GM18502 (cell line): ENCODE measurements around the gene APOC4.
"Not testable (repeated sequence)": the region's sequence is repeated elsewhere in the genome, so short reads cannot be mapped to it uniquely, and the experiment has no call there.

ENCODE experiments used
- ATAC-seq: cut with Tn5 transposase; IDR thresholded peaks from one replicate; pipeline ENCODE4 v1.9.1; 2021; ENCODE audit warnings: mild to moderate bottlenecking; ENCODE audit not compliant: unreplicated experiment, poor library complexity

The APOC4 gene, protein sequence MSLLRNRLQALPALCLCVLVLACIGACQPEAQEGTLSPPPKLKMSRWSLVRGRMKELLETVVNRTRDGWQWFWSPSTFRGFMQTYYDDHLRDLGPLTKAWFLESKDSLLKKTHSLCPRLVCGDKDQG

DNA sequence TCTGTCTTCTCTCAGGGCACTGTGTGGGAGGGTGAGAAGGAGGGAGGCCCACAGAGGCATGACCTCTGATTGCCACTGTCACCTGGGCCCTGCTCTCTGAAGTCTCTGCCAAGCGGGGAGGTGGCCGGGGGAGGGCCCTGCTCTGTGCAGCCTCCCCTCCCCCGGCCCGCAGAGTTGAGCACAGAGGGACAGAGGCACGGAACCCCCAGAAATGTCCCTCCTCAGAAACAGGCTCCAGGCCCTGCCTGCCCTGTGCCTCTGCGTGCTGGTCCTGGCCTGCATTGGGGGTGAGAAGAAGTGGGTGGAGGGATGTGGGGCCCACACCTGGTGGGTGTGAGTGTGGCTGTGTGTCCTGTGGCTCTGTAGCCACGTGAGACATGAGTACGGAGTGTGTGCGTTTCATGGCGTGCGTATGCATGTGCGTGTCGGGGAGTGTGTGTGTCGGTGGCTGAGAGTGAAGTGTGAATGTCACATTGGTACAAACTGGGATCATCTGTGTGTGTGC lies at the start of gene APOC4:
TSS of gene APOC4 (plus strand) at position 171 of the 505 bp plus-strand sequence. CDS start at position 212, 41 bp downstream.
- ATAC-seq = no peak

DNA sequence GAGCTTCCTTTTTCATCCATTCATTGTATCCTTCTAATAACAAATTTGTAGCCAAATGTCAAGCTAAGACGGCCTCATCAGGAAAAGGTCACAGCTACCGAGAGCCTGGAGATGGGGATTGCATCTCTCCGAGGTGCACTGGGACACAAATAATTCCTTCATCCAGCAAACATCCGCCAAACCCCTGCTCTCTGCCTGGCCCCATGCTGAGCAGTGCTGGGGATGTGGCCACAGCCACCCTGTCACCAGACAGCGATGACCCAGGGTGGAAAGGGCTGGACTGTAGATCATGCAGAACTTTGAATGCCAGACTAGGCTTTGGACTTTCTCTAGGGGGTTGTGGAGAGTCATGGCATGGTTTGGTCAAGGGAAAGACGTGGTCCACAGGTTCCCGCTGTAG lies 49.1 kb upstream of the APOC4 start:
- ATAC-seq = no peak

DNA sequence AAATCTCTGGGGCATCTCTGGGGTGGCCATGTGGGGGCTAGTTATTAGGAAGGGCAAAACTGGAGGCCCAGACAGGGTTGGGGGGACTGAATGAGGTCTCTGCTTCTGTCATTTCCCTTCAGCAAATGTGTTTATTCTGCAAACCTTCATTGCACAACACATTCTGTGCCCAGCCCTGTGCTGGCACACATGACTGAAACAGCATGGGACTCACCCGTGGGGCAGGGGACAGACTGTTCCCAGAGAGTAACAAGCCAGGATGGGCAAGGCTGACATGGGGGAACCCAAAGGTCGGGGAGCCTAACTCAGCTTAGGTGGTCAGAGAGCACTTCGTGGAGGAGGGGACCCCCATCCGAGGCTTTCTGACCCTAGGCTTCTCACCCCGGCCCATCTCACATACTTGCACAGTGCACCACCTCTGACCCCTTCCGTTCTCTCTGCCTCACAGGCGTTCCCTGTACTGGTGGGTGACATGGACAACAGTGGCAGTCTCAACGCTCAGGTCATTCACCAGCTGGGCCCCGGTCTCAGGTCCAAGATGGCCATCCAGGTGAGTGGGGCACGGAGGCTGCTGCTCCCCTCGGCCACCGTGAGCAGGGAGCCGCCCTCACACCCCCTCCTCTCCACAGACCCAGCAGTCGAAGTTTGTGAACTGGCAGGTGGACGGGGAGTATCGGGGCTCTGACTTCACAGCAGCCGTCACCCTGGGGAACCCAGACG lies 48.5 kb upstream of the APOC4 start:
- ATAC-seq = no peak

DNA sequence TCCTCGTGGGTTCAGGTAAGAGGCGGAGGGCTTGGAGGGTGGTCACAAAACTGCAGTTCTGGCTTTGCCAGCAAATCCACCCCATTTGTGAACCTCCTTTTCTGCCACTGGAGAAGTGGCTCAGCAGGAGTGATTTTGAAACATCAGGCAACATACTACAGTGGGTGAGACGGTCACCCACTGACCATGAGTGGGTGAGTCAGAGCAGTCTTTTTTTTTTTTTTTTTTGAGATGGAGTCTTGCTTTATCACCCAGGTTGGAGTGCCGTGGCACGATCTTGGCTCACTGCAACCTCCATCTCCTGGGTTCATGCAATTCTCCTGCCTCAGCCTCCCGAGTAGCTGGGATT lies 48.0 kb upstream of the APOC4 start:
- no peak for ATAC-seq

DNA sequence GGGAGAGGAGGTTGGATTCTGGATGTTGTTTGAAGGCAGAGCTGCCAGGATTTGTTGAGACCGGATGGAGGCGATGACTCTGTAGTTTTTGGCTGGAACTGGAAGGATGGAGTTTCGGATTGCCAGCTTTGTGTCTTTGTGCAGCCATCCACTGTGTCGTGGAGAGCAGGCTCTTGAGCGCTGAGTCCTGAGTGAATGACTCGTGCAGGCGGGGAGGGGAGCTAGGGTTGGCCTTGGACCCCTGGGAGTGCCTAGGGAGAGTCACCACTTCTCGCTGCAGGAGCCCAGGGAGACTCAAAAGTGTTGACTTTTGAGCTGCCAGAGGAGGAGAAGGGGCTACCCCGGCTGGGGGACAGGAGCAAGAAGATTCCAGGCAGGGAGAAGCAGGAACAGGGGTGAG lies 47.1 kb upstream of the APOC4 start:
- no peak for ATAC-seq

DNA sequence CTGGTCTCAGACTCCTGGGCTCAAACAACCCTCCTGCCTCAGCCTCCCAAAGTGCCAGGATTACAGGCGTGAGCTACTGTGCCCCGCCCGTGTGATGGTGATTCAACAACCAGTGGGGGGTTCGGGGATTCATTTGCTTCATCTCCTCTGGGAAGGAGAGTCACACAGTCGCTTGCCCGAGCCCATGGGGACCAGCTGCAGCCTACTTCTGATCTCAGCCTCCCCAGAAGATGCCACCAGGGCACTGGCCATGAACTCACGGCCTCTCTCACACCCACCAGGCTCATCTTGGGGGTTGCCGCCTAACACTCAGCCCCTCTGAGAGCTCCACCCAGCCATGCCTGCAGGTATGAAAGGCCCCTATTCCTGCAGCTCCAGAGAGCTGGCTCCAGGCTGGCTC lies 44.2 kb upstream of the APOC4 start:
- ATAC-seq = no peak

DNA sequence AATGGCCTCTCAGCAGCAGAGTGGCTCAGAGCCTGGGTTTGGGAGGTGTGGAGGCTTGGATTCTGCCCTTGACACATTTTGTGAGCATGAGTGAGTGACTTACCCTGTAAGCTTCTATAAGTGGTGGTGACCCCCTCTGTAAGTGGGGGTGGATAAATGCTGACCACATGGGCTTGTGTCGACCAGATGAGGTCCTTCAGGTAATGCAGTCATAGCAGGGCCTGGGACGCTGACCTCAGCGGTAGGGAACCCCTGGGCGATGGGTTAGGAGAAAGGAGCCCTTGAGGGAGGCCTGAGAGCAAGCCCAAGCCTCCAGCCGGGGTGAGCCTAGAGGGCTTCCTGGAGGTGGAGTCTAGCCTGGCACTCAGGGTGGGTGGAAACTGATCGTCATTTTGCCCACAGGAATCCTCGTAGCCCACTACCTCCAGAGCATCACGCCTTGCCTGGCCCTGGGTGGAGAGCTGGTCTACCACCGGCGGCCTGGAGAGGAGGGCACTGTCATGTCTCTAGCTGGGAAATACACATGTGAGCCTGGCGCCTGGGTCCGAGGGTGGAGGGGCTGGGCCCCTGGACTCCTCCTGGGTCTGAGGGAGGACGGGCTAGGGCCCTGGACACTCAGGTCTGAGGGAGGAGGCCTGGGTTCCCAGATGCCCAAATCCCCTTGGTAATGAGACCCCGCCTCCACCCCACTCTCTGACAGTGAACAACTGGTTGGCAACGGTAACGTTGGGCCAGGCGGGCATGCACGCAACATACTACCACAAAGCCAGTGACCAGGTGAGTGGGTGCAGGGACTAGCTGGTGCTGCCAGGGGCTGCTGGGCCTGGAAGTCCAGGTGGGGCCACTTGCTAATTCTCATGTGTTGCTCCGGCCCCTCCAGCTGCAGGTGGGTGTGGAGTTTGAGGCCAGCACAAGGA lies 41.5 kb upstream of the APOC4 start:
- ATAC-seq = no peak

DNA sequence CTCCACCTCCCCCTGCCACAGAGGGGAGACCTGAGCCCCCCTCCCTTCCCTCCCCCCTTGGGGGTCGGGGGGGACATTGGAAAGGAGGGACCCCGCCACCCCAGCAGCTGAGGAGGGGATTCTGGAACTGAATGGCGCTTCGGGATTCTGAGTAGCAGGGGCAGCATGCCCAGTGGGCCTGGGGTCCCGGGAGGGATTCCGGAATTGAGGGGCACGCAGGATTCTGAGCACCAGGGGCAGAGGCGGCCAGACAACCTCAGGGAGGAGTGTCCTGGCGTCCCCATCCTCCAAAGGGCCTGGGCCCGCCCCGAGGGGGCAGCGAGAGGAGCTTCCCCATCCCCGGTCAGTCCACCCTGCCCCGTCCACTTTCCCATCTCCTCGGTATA lies 38.8 kb upstream of the APOC4 start:
- ATAC-seq = no peak

DNA sequence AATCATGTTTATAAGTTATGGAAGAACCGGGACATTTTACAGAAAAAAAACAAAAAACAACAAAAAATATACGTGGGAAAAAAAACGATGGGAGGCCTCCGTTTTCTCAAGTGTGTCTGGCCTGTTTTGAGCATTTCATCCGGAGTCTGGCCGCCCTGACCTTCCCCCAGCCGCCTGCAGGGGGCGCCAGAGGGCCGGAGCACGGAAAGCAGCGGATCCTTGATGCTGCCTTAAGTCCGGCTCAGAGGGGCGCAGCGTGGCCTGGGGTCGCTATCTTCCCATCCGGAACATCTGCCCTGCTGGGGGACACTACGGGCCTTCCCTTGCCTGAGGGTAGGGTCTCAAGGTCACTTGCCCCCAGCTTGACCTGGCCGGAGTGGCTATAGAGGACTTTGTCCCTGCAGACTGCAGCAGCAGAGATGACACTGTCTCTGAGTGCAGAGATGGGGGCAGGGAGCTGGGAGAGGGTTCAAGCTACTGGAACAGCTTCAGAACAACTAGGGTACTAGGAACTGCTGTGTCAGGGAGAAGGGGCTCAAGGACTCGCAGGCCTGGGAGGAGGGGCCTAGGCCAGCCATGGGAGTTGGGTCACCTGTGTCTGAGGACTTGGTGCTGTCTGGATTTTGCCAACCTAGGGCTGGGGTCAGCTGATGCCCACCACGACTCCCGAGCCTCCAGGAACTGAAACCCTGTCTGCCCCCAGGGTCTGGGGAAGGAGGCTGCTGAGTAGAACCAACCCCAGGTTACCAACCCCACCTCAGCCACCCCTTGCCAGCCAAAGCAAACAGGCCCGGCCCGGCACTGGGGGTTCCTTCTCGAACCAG lies 38.2 kb upstream of the APOC4 start:
- ATAC-seq = no peak

DNA sequence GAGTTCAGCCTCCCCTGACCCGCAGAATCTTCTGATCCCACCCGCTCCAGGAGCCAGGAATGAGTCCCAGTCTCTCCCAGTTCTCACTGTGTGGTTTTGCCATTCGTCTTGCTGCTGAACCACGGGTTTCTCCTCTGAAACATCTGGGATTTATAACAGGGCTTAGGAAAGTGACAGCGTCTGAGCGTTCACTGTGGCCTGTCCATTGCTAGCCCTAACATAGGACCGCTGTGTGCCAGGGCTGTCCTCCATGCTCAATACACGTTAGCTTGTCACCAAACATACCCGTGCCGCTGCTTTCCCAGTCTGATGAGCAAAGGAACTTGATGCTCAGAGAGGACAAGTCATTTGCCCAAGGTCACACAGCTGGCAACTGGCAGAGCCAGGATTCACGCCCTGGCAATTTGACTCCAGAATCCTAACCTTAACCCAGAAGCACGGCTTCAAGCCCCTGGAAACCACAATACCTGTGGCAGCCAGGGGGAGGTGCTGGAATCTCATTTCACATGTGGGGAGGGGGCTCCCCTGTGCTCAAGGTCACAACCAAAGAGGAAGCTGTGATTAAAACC lies 37.5 kb upstream of the APOC4 start:
- no peak for ATAC-seq

DNA sequence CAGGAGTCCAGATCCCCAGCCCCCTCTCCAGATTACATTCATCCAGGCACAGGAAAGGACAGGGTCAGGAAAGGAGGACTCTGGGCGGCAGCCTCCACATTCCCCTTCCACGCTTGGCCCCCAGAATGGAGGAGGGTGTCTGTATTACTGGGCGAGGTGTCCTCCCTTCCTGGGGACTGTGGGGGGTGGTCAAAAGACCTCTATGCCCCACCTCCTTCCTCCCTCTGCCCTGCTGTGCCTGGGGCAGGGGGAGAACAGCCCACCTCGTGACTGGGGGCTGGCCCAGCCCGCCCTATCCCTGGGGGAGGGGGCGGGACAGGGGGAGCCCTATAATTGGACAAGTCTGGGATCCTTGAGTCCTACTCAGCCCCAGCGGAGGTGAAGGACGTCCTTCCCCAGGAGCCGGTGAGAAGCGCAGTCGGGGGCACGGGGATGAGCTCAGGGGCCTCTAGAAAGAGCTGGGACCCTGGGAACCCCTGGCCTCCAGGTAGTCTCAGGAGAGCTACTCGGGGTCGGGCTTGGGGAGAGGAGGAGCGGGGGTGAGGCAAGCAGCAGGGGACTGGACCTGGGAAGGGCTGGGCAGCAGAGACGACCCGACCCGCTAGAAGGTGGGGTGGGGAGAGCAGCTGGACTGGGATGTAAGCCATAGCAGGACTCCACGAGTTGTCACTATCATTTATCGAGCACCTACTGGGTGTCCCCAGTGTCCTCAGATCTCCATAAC lies 36.4 kb upstream of the APOC4 start, which contains the start of gene APOE:
TSS of gene APOE (plus strand) at position 360 of the 724 bp plus-strand sequence. CDS start 829 bp downstream, outside the sequence.
- ATAC-seq = no peak

DNA sequence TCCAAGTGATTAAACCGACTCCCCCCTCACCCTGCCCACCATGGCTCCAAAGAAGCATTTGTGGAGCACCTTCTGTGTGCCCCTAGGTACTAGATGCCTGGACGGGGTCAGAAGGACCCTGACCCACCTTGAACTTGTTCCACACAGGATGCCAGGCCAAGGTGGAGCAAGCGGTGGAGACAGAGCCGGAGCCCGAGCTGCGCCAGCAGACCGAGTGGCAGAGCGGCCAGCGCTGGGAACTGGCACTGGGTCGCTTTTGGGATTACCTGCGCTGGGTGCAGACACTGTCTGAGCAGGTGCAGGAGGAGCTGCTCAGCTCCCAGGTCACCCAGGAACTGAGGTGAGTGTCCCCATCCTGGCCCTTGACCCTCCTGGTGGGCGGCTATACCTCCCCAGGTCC lies 34.4 kb upstream of the APOC4 start:
- ATAC-seq = no peak

DNA sequence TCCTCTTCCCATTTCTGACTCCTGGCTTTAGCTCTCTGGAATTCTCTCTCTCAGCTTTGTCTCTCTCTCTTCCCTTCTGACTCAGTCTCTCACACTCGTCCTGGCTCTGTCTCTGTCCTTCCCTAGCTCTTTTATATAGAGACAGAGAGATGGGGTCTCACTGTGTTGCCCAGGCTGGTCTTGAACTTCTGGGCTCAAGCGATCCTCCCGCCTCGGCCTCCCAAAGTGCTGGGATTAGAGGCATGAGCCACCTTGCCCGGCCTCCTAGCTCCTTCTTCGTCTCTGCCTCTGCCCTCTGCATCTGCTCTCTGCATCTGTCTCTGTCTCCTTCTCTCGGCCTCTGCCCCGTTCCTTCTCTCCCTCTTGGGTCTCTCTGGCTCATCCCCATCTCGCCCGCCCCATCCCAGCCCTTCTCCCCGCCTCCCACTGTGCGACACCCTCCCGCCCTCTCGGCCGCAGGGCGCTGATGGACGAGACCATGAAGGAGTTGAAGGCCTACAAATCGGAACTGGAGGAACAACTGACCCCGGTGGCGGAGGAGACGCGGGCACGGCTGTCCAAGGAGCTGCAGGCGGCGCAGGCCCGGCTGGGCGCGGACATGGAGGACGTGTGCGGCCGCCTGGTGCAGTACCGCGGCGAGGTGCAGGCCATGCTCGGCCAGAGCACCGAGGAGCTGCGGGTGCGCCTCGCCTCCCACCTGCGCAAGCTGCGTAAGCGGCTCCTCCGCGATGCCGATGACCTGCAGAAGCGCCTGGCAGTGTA lies 33.8 kb upstream of the APOC4 start:
- ATAC-seq = no peak

DNA sequence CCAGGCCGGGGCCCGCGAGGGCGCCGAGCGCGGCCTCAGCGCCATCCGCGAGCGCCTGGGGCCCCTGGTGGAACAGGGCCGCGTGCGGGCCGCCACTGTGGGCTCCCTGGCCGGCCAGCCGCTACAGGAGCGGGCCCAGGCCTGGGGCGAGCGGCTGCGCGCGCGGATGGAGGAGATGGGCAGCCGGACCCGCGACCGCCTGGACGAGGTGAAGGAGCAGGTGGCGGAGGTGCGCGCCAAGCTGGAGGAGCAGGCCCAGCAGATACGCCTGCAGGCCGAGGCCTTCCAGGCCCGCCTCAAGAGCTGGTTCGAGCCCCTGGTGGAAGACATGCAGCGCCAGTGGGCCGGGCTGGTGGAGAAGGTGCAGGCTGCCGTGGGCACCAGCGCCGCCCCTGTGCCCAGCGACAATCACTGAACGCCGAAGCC lies 33.2 kb upstream of the APOC4 start:
- no peak for ATAC-seq

DNA sequence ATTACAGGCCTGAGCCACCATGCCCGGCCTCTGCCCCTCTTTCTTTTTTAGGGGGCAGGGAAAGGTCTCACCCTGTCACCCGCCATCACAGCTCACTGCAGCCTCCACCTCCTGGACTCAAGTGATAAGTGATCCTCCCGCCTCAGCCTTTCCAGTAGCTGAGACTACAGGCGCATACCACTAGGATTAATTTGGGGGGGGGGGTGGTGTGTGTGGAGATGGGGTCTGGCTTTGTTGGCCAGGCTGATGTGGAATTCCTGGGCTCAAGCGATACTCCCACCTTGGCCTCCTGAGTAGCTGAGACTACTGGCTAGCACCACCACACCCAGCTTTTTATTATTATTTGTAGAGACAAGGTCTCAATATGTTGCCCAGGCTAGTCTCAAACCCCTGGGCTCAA lies 32.3 kb upstream of the APOC4 start:
- no peak for ATAC-seq

DNA sequence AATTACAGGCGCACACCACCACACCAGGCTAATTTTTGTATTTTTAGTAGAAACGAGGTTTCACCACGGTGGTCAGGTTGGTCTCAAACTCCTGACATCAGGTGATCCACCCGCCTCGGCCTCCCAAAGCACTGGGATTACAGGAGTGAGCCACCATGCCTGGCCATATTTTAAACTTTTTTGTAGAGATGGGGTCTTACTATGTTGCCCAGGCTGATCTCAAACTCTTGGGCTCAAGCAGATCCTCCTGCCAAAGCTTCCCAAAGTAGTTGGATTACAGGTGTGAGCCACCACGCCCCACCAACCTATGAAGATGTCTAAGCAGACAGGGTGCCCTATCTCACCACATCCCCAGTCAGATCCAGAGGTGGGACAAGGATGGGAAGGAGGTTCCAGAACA lies 30.1 kb upstream of the APOC4 start:
- not testable (repeated sequence) for ATAC-seq

DNA sequence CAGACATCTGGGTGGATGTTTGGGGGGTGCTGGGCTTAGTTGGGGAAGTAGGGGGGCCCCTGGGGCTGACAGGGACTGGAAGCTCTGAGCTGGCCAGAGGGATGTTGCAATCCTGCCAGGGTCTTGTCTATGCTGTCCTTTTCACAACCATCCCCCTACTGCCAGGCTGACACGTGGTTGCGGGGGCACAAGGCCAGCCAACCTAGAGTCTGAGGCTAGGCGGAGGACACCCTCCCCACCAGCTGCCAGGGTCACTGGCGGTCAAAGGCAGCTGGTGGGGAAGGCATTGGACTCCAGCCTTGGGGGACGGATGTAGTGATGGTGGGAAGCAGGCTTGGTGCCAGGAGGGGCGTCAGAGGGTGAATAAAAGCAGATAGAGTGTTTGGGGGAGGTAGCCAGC lies 29.2 kb upstream of the APOC4 start:
- no peak for ATAC-seq
